HG03439 (cell line): Measurements from ENCODE around the gene PPARA.

Experiments used
- ATAC-seq: cut with Tn5 transposase; IDR thresholded peaks from one replicate; pipeline ENCODE4 v1.9.1; 2021; ENCODE audit warnings: mild to moderate bottlenecking, moderate library complexity; ENCODE audit not compliant: unreplicated experiment

The PPARA gene

GRCh38 chr22:46290121-46290842 is 140.0 kb downstream of the PPARA start:
- ATAC-seq, result no peak

- no peak for ATAC-seq
Observed at GRCh38 chr22:46290843-46291785, 140.8 kb downstream of the PPARA start.

- no peak for ATAC-seq
Observed at GRCh38 chr22:46292173-46292572, 141.8 kb downstream of the PPARA start.

GRCh38 chr22:46292732-46293131 is 142.4 kb downstream of the PPARA start:
- ATAC-seq, result no peak
